Body of pancreas (tissue), 4 donors: ENCODE measurements around the gene FECH.

Experiments
- CTCF ChIP-seq, 7 experiments: fragments of 450-650 bp in 4 of 7; fragments of 200-600 bp in 3 of 7; sonication (generic) in 3 of 7; IDR thresholded peaks; one replicate each; pipeline ENCODE4 v1.5.1; 2016 to 2019; ENCODE audit warnings: antibody characterized with exemption in 7 of 7
- POLR2A ChIP-seq, 3 donors: fragments of 450-650 bp; IDR thresholded peaks; one replicate each; pipeline ENCODE4 v1.6.1; 2016; ENCODE audit warnings: antibody characterized with exemption in 3 of 3, mild to moderate bottlenecking in 2 of 3

- TF ChIP-seq CTCF (IDR thresholded peaks at IDR 0.05) (no peak), POLR2A (IDR thresholded peaks at IDR 0.05) (no peak)
These were observed 17.4 kb upstream of the FECH start for GRCh38 chr18:57603871-57604270.
